ENCODE data around the gene DLGAP1. TPM values are rescaled to one million over a fixed set of nuclear protein-coding genes. Genes with fewer than 3 reads are reported as not detected.

The DLGAP1 gene
- total and polyA plus RNA-seq, 2 of the 13 experiments (the other 11 are each of a cell fraction or from before 2014, with no cell fraction given): 0.01 TPM; not detected in 1

- TF ChIP-seq SKIL (CRISPR knock-in tag; IDR thresholded peaks at IDR 0.05; ENCODE audit: borderline replicate concordance) (0 out of 2 replicates have a peak, but pooled peaks have one; percentile 18), CREM (IDR thresholded peaks at IDR 0.05) (peak; percentile 46; the same call in 1 of the 2 replicates), CREM (CRISPR knock-in tag; IDR thresholded peaks at IDR 0.05) (no peak), TBX3 (IDR thresholded peaks at IDR 0.05; ENCODE audit: borderline replicate concordance) (peak; percentile 69; the same call in 1 of the 2 replicates), POGZ (CRISPR knock-in tag; IDR thresholded peaks at IDR 0.05) (0 out of 2 replicates have a peak, but pooled peaks have one; percentile 24), MIXL1 (CRISPR knock-in tag; IDR thresholded peaks at IDR 0.05) (peak; percentile 33; the same call in 1 of the 2 replicates), FOXP1 (IDR thresholded peaks at IDR 0.05) (peak; percentile 96), FOXP1 (CRISPR knock-in tag; IDR thresholded peaks at IDR 0.05) (peak; percentile 97), HNF4G (IDR thresholded peaks at IDR 0.05; ENCODE audit: borderline replicate concordance, low read depth, low read length) (peak; percentile 65), HNF4G (CRISPR knock-in tag; IDR thresholded peaks at IDR 0.05; ENCODE audit: borderline replicate concordance, low read depth) (peak; percentile 35; the same call in 1 of the 2 replicates), ZNF136 (CRISPR knock-in tag; IDR thresholded peaks at IDR 0.05; ENCODE audit: low read depth) (no peak)
Observed at GRCh38 chr18:3722649-3723433, 732.3 kb downstream of the DLGAP1 start (continued).

Data from HepG2 (cell line).